Right lobe of liver (tissue), 4 donors: ENCODE measurements around the gene KIAA2012.

ENCODE experiments used
- CTCF ChIP-seq, 4 donors: fragments of 200-600 bp in 3 of 4; fragments of 450-650 bp in 1 of 4; IDR thresholded peaks; one replicate each; pipeline versions ENCODE4 v1.5.1 to v1.8.0; 2016 to 2022; ENCODE audit warnings: antibody characterized with exemption in 4 of 4, mild to moderate bottlenecking in 2 of 4
- POLR2A ChIP-seq: fragments of 450-650 bp; IDR thresholded peaks from one replicate; pipeline ENCODE4 v1.6.1; 2017; ENCODE audit warnings: antibody characterized with exemption, mild to moderate bottlenecking
- donor health status: DM: no; HTN: no; CAD: no.
- donor health status: DM: no; HTN: no; CAD: no.
- donor health status: DM: no; HTN: yes; CAD: no.

- TF ChIP-seq POLR2A (no peak), CTCF (IDR thresholded peaks at IDR 0.05) (peak; percentile 37 to 69 (median 62))
Measured at GRCh38 chr2:202104286-202104870, 31.3 kb downstream of the KIAA2012 start.
